Measurements from ENCODE around the gene FGF3.

Gene FGF3

DNA sequence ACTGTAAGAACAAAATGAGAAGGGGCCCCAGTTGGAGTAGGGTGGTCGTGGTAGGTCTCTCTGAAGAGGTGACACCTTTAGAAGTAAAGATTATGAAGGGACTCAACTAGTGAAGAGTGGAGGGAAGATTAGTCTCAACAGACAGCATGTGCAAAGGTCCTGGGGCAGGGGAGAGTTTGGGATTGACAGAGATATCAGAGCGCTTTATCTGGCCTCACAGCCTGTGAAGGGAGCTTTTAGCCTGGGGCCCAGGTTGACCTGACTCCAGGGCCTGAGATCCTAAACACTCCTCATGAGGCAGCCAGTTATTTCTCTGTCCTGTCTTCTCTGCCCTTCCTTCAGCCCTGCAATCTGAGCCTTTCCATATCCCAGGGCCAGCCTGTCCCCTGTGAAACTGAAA, 16.2 kb downstream of the FGF3 start:
- DNase-seq = no peak

DNA sequence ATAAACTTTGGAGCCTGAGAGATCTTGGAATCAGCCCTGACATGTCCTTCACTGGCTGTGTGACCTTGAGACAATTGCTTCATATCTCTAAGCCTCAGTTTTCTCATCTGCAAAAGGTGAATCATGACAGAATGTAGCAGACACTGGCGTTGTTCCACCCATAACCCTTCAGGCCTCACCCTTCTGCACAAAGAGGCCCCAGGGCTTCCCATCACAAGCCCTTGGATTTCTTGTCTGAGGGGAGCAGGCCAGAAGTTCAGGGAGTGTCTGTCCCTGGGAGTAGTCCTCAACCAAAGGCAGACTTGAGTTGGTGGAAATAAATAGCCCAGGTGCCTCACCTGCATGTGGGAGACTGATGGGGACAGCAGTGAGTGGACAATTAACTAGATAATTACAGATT, 16.6 kb downstream of the FGF3 start:
- DNase-seq = no peak

DNA sequence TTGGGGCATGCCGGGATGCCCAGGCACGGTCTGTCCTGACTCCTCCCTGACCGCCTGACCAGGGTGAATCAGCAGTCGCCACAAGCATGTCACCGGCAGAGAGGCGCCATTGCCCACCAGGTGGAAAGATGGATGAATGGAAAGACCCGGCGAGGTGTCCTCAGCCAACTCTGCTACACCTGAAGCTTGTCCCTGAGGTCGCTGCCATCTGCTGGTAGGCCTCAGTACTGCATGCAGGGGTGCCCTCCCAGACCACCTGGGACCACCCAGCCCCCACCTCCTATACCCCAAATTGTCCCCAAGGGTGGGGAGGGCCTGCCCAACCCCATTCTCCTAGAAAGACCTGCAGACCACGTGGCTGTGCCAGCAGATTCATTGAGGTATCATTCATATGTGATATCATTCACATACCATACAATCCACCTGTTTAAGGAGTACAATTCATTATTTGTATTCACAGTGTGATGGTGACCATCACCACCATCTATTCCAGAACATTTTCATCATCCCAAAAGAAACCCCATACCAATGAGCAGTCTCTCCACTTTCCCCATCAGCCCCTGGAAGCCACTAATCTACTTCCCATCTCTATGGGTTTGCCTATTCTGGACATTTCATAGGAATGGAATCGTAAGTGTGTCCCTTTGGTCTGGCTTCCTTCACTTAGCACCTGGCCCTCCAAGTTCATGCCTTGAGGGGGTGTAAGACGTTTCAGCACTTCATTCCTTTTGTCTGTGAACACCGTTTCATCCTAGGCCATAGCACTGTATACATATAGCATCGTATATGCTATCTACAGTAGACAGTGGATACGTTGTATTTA, 17.5 kb downstream of the FGF3 start:
- no peak for DNase-seq

DNA sequence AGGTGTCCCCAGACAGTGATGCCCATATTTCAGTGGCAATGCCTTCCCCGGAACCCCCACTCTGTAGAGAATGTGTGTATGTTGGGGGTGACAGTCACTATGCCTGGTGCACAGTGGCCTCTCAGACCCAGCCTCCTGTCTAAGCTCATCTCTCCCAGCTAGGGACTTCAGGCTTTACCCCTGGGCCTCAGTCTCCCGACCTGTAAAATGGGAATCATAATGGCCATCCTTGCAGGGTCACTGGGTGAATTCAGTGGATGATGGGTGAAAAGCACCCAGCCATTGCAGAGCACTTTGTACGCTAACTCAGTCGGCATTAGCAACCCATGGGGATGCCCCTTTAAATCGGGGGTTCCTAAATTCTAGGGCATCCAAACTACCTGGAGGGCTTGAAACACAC, 18.9 kb downstream of the FGF3 start:
- no peak for DNase-seq

DNA sequence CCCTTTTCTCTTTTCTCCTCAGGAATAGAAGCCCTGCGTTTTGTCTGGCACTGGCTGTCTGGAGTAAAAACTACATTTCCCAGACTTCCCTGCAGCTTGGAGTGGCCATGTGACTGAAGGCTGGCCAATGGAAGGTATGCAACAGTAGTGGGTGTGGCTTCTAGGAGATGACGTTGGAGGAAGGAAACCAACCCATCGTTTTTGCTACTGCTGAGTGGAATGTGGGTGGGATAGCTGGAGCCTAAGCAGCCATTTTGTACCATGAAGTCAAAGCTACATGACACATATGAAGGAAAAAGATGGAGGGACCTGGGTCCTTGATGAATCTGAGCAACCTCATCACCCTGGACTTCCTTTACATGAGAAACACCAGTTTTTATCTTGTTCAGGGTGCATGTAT, 19.6 kb downstream of the FGF3 start:
- DNase-seq = no peak

DNA sequence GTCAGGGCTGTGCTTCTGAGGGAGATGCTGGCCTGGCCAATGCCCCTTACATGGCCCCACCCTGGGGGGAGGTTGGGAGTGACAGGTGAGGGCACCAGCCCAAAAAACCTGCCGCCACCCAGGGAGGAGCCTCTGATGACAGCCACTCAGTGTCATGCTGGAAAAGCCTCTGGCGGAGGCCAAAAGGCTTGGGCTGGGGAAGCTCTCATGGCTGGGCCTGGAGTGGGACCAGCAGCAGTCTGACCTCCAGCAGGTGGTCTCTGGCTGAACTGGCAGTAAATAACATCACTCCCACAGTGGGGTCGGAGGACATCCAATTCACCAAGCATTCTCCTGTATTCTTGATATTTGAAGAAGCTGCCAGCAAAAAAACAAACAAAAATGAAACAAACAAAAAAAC, 20.1 kb downstream of the FGF3 start:
- DNase-seq = no peak

DNA sequence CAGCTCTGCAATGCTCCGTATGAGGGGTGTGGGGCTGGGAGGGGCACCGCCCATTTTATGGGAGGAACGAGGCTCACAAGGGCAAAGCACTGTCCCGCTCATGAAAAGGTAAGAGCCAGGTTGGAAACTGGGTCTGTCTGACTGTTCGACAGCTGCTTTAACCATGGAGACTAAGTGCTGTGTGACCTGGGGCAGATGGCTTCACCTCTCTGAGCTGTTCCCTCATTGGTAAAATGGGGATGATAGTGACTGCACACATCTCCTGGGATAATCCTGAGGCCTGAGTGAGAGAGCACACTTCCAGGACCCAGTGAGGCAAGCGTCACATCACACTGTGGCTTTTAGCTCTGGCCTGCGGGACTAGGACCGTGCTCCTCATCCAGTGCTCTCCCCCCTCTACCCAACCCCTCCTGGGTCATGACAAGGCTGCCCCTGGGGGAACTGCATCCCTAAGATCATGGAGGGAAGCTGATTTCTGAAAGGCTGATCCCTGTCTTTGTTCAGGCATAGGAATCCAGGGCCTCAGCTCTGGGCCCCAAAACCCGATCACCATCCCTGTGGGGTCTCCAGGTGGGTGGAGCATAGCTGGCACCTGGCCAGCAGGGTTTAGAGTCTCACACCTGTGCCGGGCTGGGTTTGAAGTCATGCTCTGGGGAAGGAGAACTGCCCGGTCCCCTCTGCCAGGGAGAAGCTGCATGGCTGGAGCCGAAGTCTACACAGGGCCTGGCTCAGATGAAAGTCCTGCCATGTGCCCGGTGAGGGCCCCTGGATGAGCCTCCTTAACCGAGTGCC, 21.3 kb downstream of the FGF3 start:
- no peak for DNase-seq

DNA sequence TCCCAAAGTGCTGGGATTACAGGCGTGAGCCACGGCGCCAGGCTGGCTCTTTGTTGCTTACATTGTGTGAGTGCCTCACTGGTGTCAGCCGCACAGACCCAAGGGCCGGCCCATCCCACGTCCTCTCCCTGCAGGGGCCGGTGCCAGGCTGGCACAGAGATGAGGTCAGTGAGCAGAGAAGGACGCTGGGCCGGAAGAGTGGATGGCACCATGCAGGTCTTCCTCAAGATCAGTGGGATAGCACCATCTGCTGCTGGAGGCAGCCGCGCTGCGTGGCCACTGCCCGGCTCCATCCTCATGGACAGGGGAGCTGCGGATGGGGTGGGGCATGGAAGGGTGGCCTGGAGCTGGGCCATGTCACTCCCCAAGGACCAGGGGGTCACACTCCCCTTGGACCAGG, 22.1 kb downstream of the FGF3 start:
- DNase-seq = no peak

DNA sequence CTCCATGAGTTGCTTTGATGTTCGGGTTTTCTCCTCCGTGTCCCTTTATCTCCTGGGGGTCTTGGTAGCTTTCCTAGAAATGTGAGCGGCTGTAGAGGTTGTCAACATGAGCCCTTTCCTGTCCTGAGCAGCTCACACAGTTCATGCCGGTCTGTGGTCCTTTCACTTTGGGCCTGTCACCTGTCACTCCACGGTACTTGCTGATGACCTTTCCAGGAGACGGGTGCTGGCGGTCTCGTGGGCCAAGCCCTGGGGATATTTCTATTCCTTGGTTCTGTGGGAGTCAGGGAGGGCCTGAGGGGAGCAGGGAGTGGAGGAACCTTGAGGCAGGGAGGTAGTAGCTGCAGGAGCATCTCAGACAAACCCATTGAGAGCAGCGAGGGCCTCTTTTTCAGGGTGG, 23.2 kb downstream of the FGF3 start:
- DNase-seq = no peak

DNA sequence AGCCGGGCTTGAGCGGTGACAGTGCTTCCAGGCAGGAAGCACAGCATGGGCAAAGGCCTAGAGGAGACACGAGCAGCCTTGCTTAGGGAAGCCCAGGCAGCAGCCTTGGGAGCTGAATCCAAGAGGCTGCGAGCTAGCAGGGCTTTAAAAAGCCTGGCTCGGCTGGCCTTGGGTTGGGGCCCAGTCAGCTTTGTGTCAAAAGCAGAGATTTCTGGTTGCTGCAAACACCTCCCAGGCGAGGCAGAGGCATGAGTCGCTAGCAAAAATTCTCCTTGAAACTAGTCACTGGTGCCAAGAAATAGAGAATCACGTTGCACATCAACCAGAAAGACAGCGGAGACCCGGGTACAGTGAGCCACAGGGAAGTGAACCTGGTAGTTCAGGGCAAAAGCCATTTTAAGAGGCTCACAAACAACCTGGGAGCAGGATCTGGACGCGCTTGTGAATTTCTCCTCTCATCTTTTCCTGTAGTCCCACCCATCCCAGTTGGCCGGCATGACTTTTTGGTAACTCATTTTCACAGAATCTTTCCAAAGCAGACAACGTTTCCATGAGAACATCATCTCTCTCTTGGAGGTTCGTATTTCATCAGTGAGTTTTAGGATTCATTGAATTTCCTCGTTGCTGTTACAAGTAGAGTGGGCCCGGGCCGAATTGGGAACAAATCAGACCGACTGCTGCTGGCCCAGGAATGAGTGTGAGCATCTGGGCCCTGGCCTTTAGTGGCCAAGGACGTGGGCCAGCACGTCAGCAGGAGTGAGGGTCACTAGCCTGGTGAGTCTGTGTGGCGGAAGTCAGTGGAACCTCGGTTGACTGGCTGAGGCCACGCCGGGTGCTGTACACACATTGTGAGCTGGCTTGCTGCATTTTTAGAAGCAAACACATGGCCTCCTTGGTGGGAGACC, 27.7 kb downstream of the FGF3 start:
- DNase-seq = no peak

DNA sequence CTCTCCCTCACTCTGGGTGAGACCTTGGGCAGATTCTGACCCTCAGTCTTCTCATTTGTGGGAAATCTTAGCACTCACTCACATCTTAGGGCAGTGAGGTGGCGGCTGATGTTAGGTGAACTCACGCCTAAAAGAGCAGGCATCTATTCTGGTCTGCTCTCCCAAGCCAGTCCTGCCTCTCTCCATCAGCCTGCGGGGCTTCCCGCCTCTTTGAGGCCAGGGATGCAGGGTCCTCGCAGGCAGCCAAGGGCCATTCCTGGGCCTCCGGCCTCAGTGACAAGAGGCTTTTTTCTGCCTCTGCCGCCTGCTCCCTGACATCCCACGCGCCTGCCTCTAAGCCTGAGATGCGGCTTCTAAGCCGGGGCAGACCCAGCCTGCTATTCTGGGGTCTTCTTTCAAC, 30.3 kb downstream of the FGF3 start:
- no peak for DNase-seq

DNA sequence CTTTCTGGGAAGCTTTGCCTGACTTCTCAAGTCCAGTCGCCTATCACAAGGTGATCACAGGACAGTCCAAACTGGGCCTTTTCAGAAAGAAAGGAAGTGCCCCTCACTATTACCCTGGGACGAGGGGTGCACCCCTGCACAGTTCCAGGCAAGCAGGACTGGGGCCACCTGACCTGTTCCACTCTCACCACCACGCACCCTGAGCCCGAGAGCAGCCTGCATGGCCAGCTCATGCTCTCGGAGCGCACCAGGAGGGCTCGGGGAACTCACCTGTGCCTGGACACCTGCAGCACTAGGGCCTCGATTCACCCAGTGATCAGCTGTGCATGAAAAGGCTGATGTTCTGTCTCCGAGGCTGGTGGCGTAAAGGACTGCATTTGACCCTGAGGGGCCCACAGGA, 31.3 kb downstream of the FGF3 start:
- no peak for DNase-seq

DNA sequence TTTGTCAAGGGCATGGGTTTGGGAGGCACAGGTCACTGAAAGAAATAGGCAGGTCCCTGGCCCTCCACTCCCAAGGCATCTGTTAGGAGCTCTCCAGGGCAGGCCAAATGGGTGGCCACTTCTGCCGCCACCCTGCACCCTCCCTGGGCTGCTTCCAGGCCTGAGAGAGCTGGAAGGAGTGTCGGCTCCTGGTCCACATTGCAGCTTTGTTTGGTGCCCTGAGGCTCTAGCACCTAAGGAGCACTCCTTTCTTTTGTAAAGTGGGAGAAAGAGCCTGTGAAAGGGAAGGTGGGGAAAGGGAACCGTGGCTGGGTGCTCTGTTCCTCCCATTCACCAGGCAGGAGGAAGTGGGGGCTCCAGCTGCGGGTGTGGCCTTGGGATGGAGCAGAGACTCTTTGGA, 31.8 kb downstream of the FGF3 start:
- no peak for DNase-seq

DNA sequence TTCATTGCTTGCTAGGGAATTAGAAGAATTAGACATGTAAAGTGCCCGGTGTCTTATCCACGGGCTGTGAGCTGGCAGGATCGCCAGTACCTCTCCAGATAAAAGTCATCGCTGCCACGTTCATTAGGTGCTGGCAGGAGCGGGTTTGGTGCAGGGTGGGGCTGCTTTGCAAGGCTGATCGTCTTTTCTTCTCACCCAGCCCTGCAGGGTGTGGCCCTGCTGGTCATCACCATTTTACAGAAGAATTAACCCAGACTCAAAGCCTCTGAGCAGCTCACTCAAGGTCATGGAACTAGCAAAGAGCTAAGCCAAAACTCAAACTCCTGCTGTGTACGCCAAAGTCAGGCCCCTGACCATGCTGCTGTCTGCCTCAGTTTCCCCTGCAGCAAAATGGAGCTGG, 38.0 kb downstream of the FGF3 start:
- no peak for DNase-seq

DNA sequence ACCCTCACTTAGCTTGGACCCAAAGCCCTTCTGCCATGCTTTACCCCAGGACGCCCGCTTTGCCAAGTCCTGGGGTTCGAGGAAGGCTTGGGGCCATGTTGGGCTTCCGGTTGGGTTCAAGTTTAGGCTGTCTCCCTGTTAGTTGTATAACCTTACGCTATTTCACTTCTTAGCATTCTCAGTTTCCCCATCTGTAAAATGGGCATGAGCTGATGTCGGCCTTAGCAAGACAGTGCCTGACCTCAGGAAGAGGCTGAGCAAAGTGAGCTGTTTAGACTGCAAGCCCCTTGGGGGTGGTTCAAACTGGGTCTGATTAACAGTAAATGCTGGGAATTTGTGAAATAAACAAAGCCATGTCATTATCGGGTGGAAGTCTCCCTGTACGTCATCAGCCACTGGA, 40.8 kb downstream of the FGF3 start:
- no peak for DNase-seq

DNA sequence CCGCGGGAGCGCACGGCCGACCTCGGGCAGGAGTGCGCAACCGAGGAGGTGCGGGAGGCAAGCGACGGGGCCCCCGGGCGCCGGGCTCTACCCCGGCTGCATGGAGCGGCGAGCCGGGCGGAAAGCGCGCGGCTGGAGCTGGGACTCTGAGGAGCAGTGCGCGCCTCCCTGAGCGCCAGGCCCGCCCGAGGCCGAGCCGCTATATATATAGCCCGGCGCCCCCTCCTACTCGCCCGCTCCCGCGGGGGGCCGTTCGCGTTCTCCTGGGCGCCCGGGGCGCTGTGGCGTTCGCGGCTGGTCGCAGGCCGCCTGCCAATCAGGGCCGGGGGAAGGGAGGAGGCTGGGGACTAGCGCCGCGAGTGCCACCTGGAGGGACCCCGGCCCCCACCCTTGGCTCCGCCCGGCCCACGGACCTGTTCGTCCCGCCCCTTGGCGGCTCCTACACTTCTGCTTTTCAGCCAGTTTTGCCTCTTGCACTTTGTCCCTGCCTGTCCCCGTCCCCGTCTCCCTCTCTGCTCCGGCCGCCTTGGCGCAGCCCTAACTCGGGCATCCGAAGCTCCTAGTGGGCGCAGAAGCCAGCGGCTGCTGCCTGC, 44.0 kb downstream of the FGF3 start, which contains the start of gene FGF4:
TSS of gene FGF4 (minus strand) at position 179 of the 593 bp plus-strand sequence. CDS start 257 bp downstream, outside the sequence.
- peak; percentile 56 for DNase-seq

DNA sequence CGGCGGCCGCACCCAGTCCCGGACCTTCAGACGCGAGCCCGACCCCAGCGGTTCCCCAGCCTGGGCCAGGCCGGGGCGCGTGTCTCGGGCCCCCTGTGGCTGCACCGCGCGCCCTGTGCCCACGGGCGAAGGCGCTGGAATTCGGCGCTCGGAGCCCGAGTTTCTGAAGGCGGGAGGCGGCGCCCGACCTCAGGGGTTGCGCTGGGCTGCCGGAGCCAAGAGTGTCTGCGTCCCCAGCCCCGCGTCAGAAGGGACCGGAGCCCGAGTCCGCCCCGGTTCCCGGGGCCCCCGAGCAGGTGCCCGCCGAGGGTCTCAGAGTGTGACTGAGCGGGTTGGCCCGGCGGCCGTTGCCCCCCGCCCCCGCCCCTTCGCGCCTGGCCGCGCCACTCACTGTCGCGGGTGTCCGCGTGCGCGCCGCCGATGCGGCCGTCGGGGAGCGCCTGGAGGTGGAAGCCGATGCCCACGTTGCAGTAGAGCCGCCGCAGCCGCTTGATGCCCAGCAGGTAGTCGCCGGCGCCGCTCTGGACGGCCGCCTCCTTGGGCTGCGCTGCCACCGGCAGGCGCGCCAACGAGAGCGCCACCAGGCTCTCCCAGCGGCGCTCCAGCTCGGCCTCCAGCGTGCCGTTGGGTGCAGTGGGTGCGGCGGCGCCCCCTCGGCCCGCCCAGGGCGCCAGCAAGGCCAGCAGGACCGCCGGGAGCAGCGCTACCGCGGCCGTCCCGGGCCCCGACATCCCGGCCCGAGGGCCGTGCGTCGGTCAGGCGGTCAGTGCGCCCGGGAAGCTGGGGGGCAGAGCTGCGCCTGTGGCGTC, 44.7 kb downstream of the FGF3 start:
- DNase-seq = peak; percentile 36

DNA sequence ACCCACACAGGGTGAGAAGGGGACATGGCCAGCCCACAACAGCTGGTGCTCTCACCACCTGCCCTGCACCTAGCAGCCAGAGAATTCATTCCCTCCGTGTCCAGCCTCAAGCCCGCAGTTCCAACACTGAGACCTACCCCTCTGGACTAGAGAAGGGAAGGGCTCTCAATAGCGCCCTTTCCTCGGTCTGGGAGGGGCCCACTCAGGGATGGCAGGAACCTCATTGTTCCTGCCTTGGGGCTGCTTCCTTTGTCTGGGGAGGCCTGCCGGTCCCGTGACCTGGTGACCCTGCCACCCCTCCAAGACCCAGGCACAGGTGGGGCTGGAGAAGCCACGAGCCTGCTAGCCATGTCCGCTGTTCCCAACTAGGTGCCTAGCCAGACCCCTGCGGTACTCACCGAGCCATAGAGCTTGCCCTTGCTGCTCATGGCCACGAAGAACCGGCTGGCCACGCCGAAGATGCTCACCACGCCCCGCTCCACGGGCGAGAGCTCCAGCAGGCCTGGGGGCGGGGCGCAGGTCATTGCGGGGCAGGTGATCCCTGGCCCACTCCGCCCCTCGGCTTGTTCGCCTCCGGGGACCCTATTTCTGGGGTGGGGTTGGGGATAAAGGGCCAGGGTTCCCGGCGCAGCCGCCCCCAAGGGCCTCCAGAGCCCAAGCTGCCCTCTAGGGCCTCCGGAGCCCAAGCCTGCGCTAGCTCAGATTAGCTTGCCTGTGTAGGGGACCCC, 45.4 kb downstream of the FGF3 start:
- DNase-seq = peak; percentile 35

DNA sequence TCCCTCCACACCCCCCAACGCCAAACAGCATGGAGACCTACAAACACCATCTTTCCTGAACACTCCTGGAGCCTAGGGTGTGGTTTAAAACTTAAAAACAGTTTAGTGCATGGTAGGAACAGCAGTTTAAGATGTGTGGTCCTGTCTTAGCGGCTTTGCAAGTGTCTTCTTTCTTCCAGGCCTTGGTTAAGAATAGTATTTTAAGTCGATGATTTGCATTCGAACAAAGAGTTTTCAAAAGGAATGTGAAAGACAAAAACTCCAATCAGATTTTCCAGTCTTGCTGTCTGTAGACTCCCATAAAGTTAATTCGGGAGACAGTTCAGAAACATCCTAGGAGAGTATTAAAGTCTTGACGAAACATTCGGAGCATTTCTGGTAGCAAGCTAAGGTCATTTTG, 47.8 kb downstream of the FGF3 start:
- no peak for DNase-seq

DNA sequence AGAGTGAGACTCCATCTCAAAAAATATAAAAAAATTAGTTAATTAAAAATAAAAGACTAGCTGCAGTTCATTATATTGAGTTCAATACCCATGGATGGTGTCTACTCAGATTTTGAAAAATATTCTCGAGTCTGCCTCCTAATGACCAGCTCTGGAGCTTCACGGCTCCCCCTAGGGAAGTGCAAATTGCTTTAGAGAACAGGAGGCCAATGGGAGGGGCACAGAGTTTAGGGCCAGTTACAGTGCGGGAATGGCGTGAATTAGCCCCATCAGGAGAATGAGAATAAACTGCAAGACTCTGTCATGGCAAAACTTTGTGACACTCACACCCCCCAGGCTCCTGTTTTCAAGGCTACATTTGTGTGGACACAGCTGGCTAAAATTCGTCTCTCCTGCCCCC, 48.7 kb downstream of the FGF3 start:
- DNase-seq = no peak

DNA sequence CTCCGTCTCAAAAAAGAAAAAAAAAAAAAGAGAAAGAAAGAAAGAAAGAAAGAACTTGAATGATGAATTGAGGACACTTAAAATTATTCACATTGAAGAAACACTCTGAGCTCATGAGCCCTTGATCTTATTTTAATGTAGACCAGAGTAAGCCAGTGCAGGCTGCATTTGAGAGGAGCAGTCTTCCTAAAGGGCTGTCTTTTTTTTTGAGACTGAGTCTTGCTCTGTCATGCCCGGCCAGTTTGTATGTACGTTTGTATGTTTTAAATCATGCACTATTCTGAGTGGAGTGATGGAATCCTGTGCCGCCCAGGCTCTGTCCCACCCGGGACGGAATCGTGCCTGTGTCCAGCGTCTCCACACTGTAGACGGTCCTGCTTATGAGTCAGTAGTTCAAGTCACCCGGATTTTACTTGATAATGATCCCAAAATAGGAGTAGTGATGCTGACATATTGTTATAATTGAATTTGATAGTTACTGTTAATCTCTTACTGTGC, 53.7 kb downstream of the FGF3 start:
- DNase-seq = no peak
